Transverse colon (tissue), 4 donors: Measurements from ENCODE around the gene SPINT4.

Source experiments
- CTCF ChIP-seq, 5 experiments: fragments of 200-600 bp in 3 of 5; fragments of 450-650 bp in 2 of 5; sonication (generic) in 3 of 5; IDR thresholded peaks; 1 replicate in 2 of 5; 2 replicates in 3 of 5; pipeline ENCODE4 v1.5.1; 2016 to 2017; ENCODE audit warnings: antibody characterized with exemption in 5 of 5, inconsistent platforms in 3 of 5, mild to moderate bottlenecking in 2 of 5, moderate library complexity in 1 of 5
- EP300 ChIP-seq: sonication (generic); formaldehyde crosslinking; IDR thresholded peaks from one replicate; pipeline ENCODE4 v1.6.1; 2017; ENCODE audit warnings: antibody characterized with exemption, low read depth
- POLR2A ChIP-seq: fragments of 450-650 bp; IDR thresholded peaks from one replicate; pipeline ENCODE4 v1.6.1; 2016; ENCODE audit warnings: antibody characterized with exemption, mild to moderate bottlenecking, moderate library complexity
- POLR2AphosphoS5 ChIP-seq, 3 donors: sonication (generic); formaldehyde crosslinking; IDR thresholded peaks; one replicate each; pipeline ENCODE4 v1.6.1; 2016; ENCODE audit warnings: antibody characterized with exemption in 3 of 3

GRCh38 chr20:45768479-45768878 lies 46.3 kb downstream of the SPINT4 start:
- TF ChIP-seq CTCF (IDR thresholded peaks at IDR 0.05) (no peak), POLR2A (no peak), POLR2AphosphoS5 (IDR thresholded peaks at IDR 0.05) (no peak), EP300 (no peak)
